ENCODE results near the gene LACTBL1.

LACTBL1 gene

GRCh38 chr1:22920026-22920733, 52.5 kb downstream of the LACTBL1 start:
- no peaks in the 10 kb centered on the region for H3K4me1 ChIP-seq (ENCODE audit: control insufficient read depth, insufficient read depth, low read length)
- H3K9me3 ChIP-seq (ENCODE audit: control insufficient read depth, insufficient read depth, low read length): no peaks in the 10 kb centered on the region
- H3K9ac ChIP-seq (ENCODE audit: low read depth, low read length): no peak overlapping the region
- no peaks in the 10 kb centered on the region for H3K27me3 ChIP-seq (ENCODE audit: control insufficient read depth, insufficient read depth, low read length)
- H3K4me3 ChIP-seq (ENCODE audit: low read depth, low read length): no peak overlapping the region
- no peak overlapping the region for H3K27ac ChIP-seq (ENCODE audit: low read depth, low read length)
- no peaks in the 10 kb centered on the region for H3K36me3 ChIP-seq (ENCODE audit: control insufficient read depth, insufficient read depth, low read length)

- H3K9ac ChIP-seq (ENCODE audit: low read depth, low read length): no peak overlapping the region
- no peaks in the 10 kb centered on the region for H3K4me1 ChIP-seq (ENCODE audit: control insufficient read depth, insufficient read depth, low read length)
- no peaks in the 10 kb centered on the region for H3K36me3 ChIP-seq (ENCODE audit: control insufficient read depth, insufficient read depth, low read length)
- no peak overlapping the region for H3K4me3 ChIP-seq (ENCODE audit: low read depth, low read length)
- no peak overlapping the region for H3K27ac ChIP-seq (ENCODE audit: low read depth, low read length)
- H3K27me3 ChIP-seq (ENCODE audit: control insufficient read depth, insufficient read depth, low read length): no peaks in the 10 kb centered on the region
- H3K9me3 ChIP-seq (ENCODE audit: control insufficient read depth, insufficient read depth, low read length): no peaks in the 10 kb centered on the region
Measured at GRCh38 chr1:22919341-22920025, 53.2 kb downstream of the LACTBL1 start.

- H3K9ac ChIP-seq (ENCODE audit: low read depth, low read length): no peak overlapping the region
- H3K4me3 ChIP-seq (ENCODE audit: low read depth, low read length): no peak overlapping the region
- no peaks in the 10 kb centered on the region for H3K27me3 ChIP-seq (ENCODE audit: control insufficient read depth, insufficient read depth, low read length)
- no peaks in the 10 kb centered on the region for H3K9me3 ChIP-seq (ENCODE audit: control insufficient read depth, insufficient read depth, low read length)
- H3K36me3 ChIP-seq (ENCODE audit: control insufficient read depth, insufficient read depth, low read length): no peaks in the 10 kb centered on the region
- H3K27ac ChIP-seq (ENCODE audit: low read depth, low read length): no peak overlapping the region
- H3K4me1 ChIP-seq (ENCODE audit: control insufficient read depth, insufficient read depth, low read length): no peaks in the 10 kb centered on the region
Measured at GRCh38 chr1:22918644-22919043, 54.0 kb downstream of the LACTBL1 start.

- H3K9me3 ChIP-seq (ENCODE audit: control insufficient read depth, insufficient read depth, low read length): no peaks in the 10 kb centered on the region
- H3K9ac ChIP-seq (ENCODE audit: low read depth, low read length): no peak overlapping the region
- H3K36me3 ChIP-seq (ENCODE audit: control insufficient read depth, insufficient read depth, low read length): no peaks in the 10 kb centered on the region
- H3K27ac ChIP-seq (ENCODE audit: low read depth, low read length): no peak overlapping the region
- no peaks in the 10 kb centered on the region for H3K4me1 ChIP-seq (ENCODE audit: control insufficient read depth, insufficient read depth, low read length)
- H3K4me3 ChIP-seq (ENCODE audit: low read depth, low read length): no peak overlapping the region
- no peaks in the 10 kb centered on the region for H3K27me3 ChIP-seq (ENCODE audit: control insufficient read depth, insufficient read depth, low read length)
Measured at GRCh38 chr1:22917989-22918388, 54.7 kb downstream of the LACTBL1 start.

- Histone ChIP-seq H3K4me3 (ENCODE audit: low read depth, low read length) (no peak overlapping the region), H3K4me1 (ENCODE audit: control insufficient read depth, insufficient read depth, low read length) (no peaks in the 10 kb centered on the region), H3K9me3 (ENCODE audit: control insufficient read depth, insufficient read depth, low read length) (no peaks in the 10 kb centered on the region), H3K36me3 (ENCODE audit: control insufficient read depth, insufficient read depth, low read length) (no peaks in the 10 kb centered on the region), H3K27ac (ENCODE audit: low read depth, low read length) (no peak overlapping the region), H3K9ac (ENCODE audit: low read depth, low read length) (no peak overlapping the region), H3K27me3 (ENCODE audit: control insufficient read depth, insufficient read depth, low read length) (no peaks in the 10 kb centered on the region)
Measured at GRCh38 chr1:22916471-22916820, 56.2 kb downstream of the LACTBL1 start.

- no peaks in the 10 kb centered on the region for H3K36me3 ChIP-seq (ENCODE audit: control insufficient read depth, insufficient read depth, low read length)
- no peak overlapping the region for H3K9ac ChIP-seq (ENCODE audit: low read depth, low read length)
- no peak overlapping the region for H3K4me3 ChIP-seq (ENCODE audit: low read depth, low read length)
- no peaks in the 10 kb centered on the region for H3K27me3 ChIP-seq (ENCODE audit: control insufficient read depth, insufficient read depth, low read length)
- no peaks in the 10 kb centered on the region for H3K4me1 ChIP-seq (ENCODE audit: control insufficient read depth, insufficient read depth, low read length)
- no peak overlapping the region for H3K27ac ChIP-seq (ENCODE audit: low read depth, low read length)
- H3K9me3 ChIP-seq (ENCODE audit: control insufficient read depth, insufficient read depth, low read length): no peaks in the 10 kb centered on the region
Measured at GRCh38 chr1:22915816-22916470, 56.7 kb downstream of the LACTBL1 start.

GRCh38 chr1:22915231-22915630, 57.4 kb downstream of the LACTBL1 start:
- Histone ChIP-seq H3K4me3 (ENCODE audit: low read depth, low read length) (no peak overlapping the region), H3K36me3 (ENCODE audit: control insufficient read depth, insufficient read depth, low read length) (no peaks in the 10 kb centered on the region), H3K4me1 (ENCODE audit: control insufficient read depth, insufficient read depth, low read length) (no peaks in the 10 kb centered on the region)

GRCh38 chr1:22914633-22915217, 57.9 kb downstream of the LACTBL1 start:
- Histone ChIP-seq H3K9ac (ENCODE audit: low read depth, low read length) (no peak overlapping the region), H3K4me3 (ENCODE audit: low read depth, low read length) (no peak overlapping the region), H3K4me1 (ENCODE audit: control insufficient read depth, insufficient read depth, low read length) (no peaks in the 10 kb centered on the region), H3K36me3 (ENCODE audit: control insufficient read depth, insufficient read depth, low read length) (no peaks in the 10 kb centered on the region), H3K9me3 (ENCODE audit: control insufficient read depth, insufficient read depth, low read length) (no peaks in the 10 kb centered on the region), H3K27me3 (ENCODE audit: control insufficient read depth, insufficient read depth, low read length) (no peaks in the 10 kb centered on the region), H3K27ac (ENCODE audit: low read depth, low read length) (no peak overlapping the region)

More at GRCh38 chr1:22915231-22915630, 57.4 kb downstream of the LACTBL1 start:
- no peaks in the 10 kb centered on the region for H3K27me3 ChIP-seq (ENCODE audit: control insufficient read depth, insufficient read depth, low read length)
- H3K27ac ChIP-seq (ENCODE audit: low read depth, low read length): no peak overlapping the region
- H3K9me3 ChIP-seq (ENCODE audit: control insufficient read depth, insufficient read depth, low read length): no peaks in the 10 kb centered on the region
- H3K9ac ChIP-seq (ENCODE audit: low read depth, low read length): no peak overlapping the region

GRCh38 chr1:22914156-22914555, 58.5 kb downstream of the LACTBL1 start:
- Histone ChIP-seq H3K36me3 (ENCODE audit: control insufficient read depth, insufficient read depth, low read length) (no peaks in the 10 kb centered on the region), H3K27me3 (ENCODE audit: control insufficient read depth, insufficient read depth, low read length) (no peaks in the 10 kb centered on the region), H3K4me3 (ENCODE audit: low read depth, low read length) (no peak overlapping the region), H3K4me1 (ENCODE audit: control insufficient read depth, insufficient read depth, low read length) (no peaks in the 10 kb centered on the region), H3K27ac (ENCODE audit: low read depth, low read length) (no peak overlapping the region), H3K9me3 (ENCODE audit: control insufficient read depth, insufficient read depth, low read length) (no peaks in the 10 kb centered on the region), H3K9ac (ENCODE audit: low read depth, low read length) (no peak overlapping the region)

GRCh38 chr1:22913421-22914141, 59.1 kb downstream of the LACTBL1 start:
- Histone ChIP-seq H3K9ac (ENCODE audit: low read depth, low read length) (no peak overlapping the region), H3K36me3 (ENCODE audit: control insufficient read depth, insufficient read depth, low read length) (no peaks in the 10 kb centered on the region), H3K4me3 (ENCODE audit: low read depth, low read length) (no peak overlapping the region), H3K4me1 (ENCODE audit: control insufficient read depth, insufficient read depth, low read length) (no peaks in the 10 kb centered on the region), H3K27ac (ENCODE audit: low read depth, low read length) (no peak overlapping the region), H3K27me3 (ENCODE audit: control insufficient read depth, insufficient read depth, low read length) (no peaks in the 10 kb centered on the region), H3K9me3 (ENCODE audit: control insufficient read depth, insufficient read depth, low read length) (no peaks in the 10 kb centered on the region)
